Caco-2 (cell line): ENCODE data around the gene KIRREL3. TPM values are rescaled to one million over a fixed set of nuclear protein-coding genes. Genes with fewer than 3 reads are reported as not detected.
"Not testable (repeated sequence)": the region's sequence is repeated elsewhere in the genome, so short reads cannot be mapped to it uniquely, and the experiment has no call there.

Experiments used
- BruUV-seq: library from RNA; stranded (reverse); fragments of 400-500 nt; replicated peaks from 2 replicates; lab custom pipeline; 2021; lab: Mats Ljungman, UMichigan
- CTCF ChIA-PET: fragments of 300-600 bp; sonication (Branson Sonifier 250); formaldehyde crosslinking; loops from one replicate; lab custom pipeline; 2022; ENCODE audit warnings: antibody characterized with exemption; lab: Charles Lee
- POLR2A ChIA-PET: fragments of 300-600 bp; sonication (Branson Sonifier 250); formaldehyde crosslinking; loops from one replicate; lab custom pipeline; 2022; ENCODE audit warnings: antibody characterized with exemption; lab: Charles Lee
- DNase-seq, 2 experiments: peaks; one replicate each; pipeline versions ENCODE4 v3.0.0 to v3.0.0-alpha.2; 2020 to 2022
- H3K27me3 ChIP-seq: replicated peaks from 2 replicates; pipeline ENCODE4 v1.6.0; 2011; ENCODE audit warnings: low read length; ENCODE audit not compliant: control insufficient read depth, insufficient read depth
- H3K36me3 ChIP-seq: 2 replicates; pipeline ENCODE4 v1.5.1; 2011; ENCODE audit warnings: low read length; ENCODE audit not compliant: control insufficient read depth, insufficient read depth
- H3K4me1 ChIP-seq: fragments of 250-450 bp; sonication (Bioruptor Pico); 2 replicates; pipeline ENCODE4 v1.5.1; 2020; ENCODE audit warnings: mild to moderate bottlenecking
- H3K4me3 ChIP-seq: 2 replicates; pipeline ENCODE4 v1.5.1; 2011; ENCODE audit warnings: low read depth, mild to moderate bottlenecking, control low read depth, low read length
- H3K9me3 ChIP-seq: fragments of 250-450 bp; sonication (Bioruptor Pico); 2 replicates; pipeline ENCODE4 v1.5.1; 2020; ENCODE audit warnings: mild to moderate bottlenecking, moderate library complexity
- H3K27ac Mint-ChIP-seq: one replicate; pipeline ENCODE4 v1.8.0; 2022; ENCODE audit warnings: mixed read lengths; ENCODE audit not compliant: unreplicated experiment
- H3K27me3 Mint-ChIP-seq: one replicate; pipeline ENCODE4 v1.8.0; 2022; ENCODE audit warnings: mixed read lengths; ENCODE audit not compliant: insufficient read depth, unreplicated experiment
- H3K36me3 Mint-ChIP-seq: one replicate; pipeline ENCODE4 v1.8.0; 2022; ENCODE audit warnings: mild to moderate bottlenecking, mixed read lengths; ENCODE audit not compliant: insufficient read depth, unreplicated experiment
- H3K4me1 Mint-ChIP-seq: one replicate; pipeline ENCODE4 v1.8.0; 2022; ENCODE audit warnings: low read depth, mixed read lengths; ENCODE audit not compliant: unreplicated experiment
- H3K4me3 Mint-ChIP-seq: one replicate; pipeline ENCODE4 v1.8.0; 2022; ENCODE audit warnings: mild to moderate bottlenecking, moderate library complexity, mixed read lengths; ENCODE audit not compliant: unreplicated experiment
- H3K9me3 Mint-ChIP-seq: one replicate; pipeline ENCODE4 v1.8.0; 2022; ENCODE audit warnings: mixed read lengths; ENCODE audit not compliant: unreplicated experiment
- intact Hi-C: fragments of 100-400 bp; cut with micrococcal nuclease; formaldehyde crosslinking; loops from one replicate; pipeline ENCODE4 v1.10.0; 2022; ENCODE audit not compliant: unreplicated experiment
- microRNA-seq: library from miRNA; unstranded; fragments of <30 nt; microRNA quantifications from one replicate; pipeline ENCODE4 v1.2.0, GENCODE V29; 2022
- total RNA-seq: library from RNA; stranded (reverse); gene quantifications from 2 replicates; pipeline ENCODE4 v1.2.3, GENCODE V29; 2022

The KIRREL3 gene
- total RNA-seq, 1 experiment from 2014 or later: not detected

GRCh38 chr11:126373389-126374066 lies 627.0 kb downstream of the KIRREL3 start:
- H3K4me1 ChIP-seq, H3K4me3 ChIP-seq, H3K36me3 ChIP-seq, BruUV-seq, H3K9me3 Mint-ChIP-seq, H3K27me3 Mint-ChIP-seq, POLR2A ChIA-PET, H3K36me3 Mint-ChIP-seq, H3K4me3 Mint-ChIP-seq, intact Hi-C loops, H3K27me3 ChIP-seq, DNase-seq, H3K4me1 Mint-ChIP-seq, H3K9me3 ChIP-seq: not testable (repeated sequence)
- peak overlapping the region; percentile 29 for H3K27ac Mint-ChIP-seq
- CTCF ChIA-PET: interaction anchor here (0.7 to 1.0 kb wide), 2 partner anchors 19 to 63 kb away, joined by 3 to 7 read pairs; no protein-coding TSS in a partner anchor

Small RNA genes lying within 50 kb of the gene (microRNA-seq; reads per million reads assigned to microRNA genes)
- not detected for gene MIR3167
